NB4 (cell line): ENCODE results near the gene PIK3R3.

Experiments
- CTCF ChIP-seq: IDR thresholded peaks from one replicate; pipeline ENCODE4 v1.5.1; 2012; ENCODE audit warnings: low read depth, low read length
- MAX ChIP-seq: IDR thresholded peaks from 2 replicates; pipeline ENCODE4 v1.6.1; 2011; ENCODE audit warnings: low read depth, low read length

- TF ChIP-seq CTCF (no peak), MAX (no peak)
These were observed 20.3 kb downstream of the PIK3R3 start for GRCh38 chr1:46112108-46112507.
